Measurements from ENCODE around the gene TRIM33. TPM values are rescaled to one million over a fixed set of nuclear protein-coding genes. Genes with fewer than 3 reads are reported as not detected.
A peak's percentile ranks its signal among the peaks of the same experiment; 100 is the strongest.

Gene TRIM33
- total and polyA plus RNA-seq, 10 of the 15 experiments (the other 5 are each of a cell fraction or from before 2014, with no cell fraction given), result 9.0 to 40.3 (median 22.0) TPM

DNA sequence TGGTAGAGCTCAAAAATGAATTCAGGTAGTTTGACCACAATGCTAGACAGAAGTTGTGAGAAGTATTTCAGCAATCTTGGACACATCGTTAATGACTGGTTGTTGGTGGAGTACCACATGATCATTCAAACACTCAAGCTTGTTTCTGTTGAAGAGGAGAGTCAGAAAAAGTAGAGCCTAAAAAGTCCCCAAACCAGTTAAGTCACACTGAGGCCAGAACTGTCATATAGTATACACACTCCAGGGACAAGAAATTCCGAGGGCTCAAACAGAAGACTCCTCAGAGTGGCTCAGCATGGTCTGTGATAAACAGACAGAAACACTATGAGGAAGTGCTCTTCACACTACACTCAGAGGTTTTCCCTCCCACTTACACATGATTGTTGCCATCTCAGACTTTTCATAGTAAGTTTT lies 5.8 kb downstream of the TRIM33 start (continued):
- TF ChIP-seq NR2C1 (IDR thresholded peaks at IDR 0.05), result no peak

DNA sequence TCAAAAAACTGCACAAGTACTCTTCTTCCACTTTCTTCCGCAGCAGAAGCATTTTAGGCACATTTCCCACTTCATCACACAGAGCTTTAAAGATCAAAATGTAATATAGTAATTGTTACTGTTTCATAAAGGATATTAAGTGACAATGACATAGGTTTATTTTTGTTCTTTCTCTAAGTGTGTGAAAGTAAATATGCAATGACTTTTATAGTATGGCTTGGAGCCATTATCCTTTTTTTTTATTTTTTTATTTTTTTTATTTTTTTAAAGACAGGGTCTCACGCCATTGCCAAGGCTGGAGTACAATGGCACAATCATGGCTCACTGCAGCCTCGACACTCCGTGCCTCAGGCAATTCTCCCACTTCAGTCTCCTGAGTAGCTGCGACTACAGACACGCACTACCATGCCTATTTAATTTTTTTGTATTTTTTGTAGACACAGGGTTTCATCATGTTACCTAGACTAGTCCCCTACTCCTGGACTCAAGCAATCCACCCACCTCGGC lies 7.0 kb downstream of the TRIM33 start:
- H3K9me3 ChIP-seq (replicated peaks; ENCODE audit: control insufficient read depth, insufficient read depth, low read length), result no peaks in the 10 kb centered on the region; the same call in 2 of the 3 replicates
- WGBS (ENCODE audit: insufficient coverage, insufficient replicate concordance, low lambda C conversion rate, missing lambda C conversion rate), result 91% methylated on average over 7 of the region's 7 CpGs
- no peaks in the 10 kb centered on the region for H3K27me3 ChIP-seq (replicated peaks in 1 of 2; ENCODE audit: control insufficient read depth in 2 of 2, insufficient read depth in 2 of 2, low read length in 1 of 2)
- H3K79me2 ChIP-seq (ENCODE audit: control insufficient read depth, insufficient read depth, low read length), result peaks cover 84% of the 10 kb centered on the region
- no peak overlapping the region for H3K9ac ChIP-seq (ENCODE audit: control insufficient read depth, insufficient read depth, low read length)
- ATAC-seq, result no peak
- intact Hi-C loops (cut with micrococcal nuclease; ENCODE audit: unreplicated experiment), result no loop called here
- ChIA-PET RAD21 (ENCODE audit: unreplicated experiment) (interaction anchor here (0.6 to 1.5 kb wide), 2 partner anchors 8 to 456 kb away, joined by 4 to 5 read pairs; no protein-coding TSS in a partner anchor), SMC1A (ENCODE audit: uncharacterized antibody, unreplicated experiment) (interaction anchor here (2.0 kb wide), 1 partner anchor 36 kb away, joined by 5 read pairs; no protein-coding TSS in a partner anchor), POLR2A (no interaction called here), CTCF (no interaction called here)
- H3K4me1 ChIP-seq (ENCODE audit: control insufficient read depth, insufficient read depth, low read length), result 0 out of 2 replicates have a peak, but pooled peaks cover 2% of the 10 kb centered on the region
- FAIRE-seq, result no peak
- H3K4me3 ChIP-seq, result no peak overlapping the region
- TF ChIP-seq, protein P1, sequence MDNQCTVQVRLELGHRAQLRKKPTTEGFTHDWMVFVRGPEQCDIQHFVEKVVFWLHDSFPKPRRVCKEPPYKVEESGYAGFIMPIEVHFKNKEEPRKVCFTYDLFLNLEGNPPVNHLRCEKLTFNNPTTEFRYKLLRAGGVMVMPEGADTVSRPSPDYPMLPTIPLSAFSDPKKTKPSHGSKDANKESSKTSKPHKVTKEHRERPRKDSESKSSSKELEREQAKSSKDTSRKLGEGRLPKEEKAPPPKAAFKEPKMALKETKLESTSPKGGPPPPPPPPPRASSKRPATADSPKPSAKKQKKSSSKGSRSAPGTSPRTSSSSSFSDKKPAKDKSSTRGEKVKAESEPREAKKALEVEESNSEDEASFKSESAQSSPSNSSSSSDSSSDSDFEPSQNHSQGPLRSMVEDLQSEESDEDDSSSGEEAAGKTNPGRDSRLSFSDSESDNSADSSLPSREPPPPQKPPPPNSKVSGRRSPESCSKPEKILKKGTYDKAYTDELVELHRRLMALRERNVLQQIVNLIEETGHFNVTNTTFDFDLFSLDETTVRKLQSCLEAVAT (IDR thresholded peaks at IDR 0.05), result 0 out of 2 replicates have a peak, but pooled peaks have one; percentile 40
- TF ChIP-seq MTA2 (IDR thresholded peaks at IDR 0.05; ENCODE audit: low read depth), result no peak
- no peak for TF ChIP-seq SPI1 (IDR thresholded peaks at IDR 0.05; ENCODE audit: borderline replicate concordance, insufficient read depth, low read depth, low read length)
- no peak for TF ChIP-seq ZNF622 (IDR thresholded peaks at IDR 0.05)
- TF ChIP-seq EED (IDR thresholded peaks at IDR 0.05; ENCODE audit: low read depth), result no peak
- peaks cover 0 to 2% of the 10 kb centered on the region in 2 experiments; a peak in 1 of 4 replicates for H3K36me3 ChIP-seq (ENCODE audit: control insufficient read depth in 2 of 2, insufficient read depth in 2 of 2, low read length in 1 of 2)
- no peak overlapping the region for H2AFZ ChIP-seq (ENCODE audit: control insufficient read depth, low read depth, low read length)
- in situ Hi-C loops (cut with MboI), result no loop called here
- peak overlapping the region; percentile 3; the same call in 1 of the 2 replicates for H3K4me2 ChIP-seq (ENCODE audit: control insufficient read depth, insufficient read depth)
- no peak for DNase-seq (ENCODE audit: low read depth, low spot score)
- H3K27ac ChIP-seq (ENCODE audit: control insufficient read depth, insufficient read depth), result no peak overlapping the region
- H4K20me1 ChIP-seq (ENCODE audit: control insufficient read depth, insufficient read depth), result no peaks in the 10 kb centered on the region
- no TSS peak for BruUV-seq (replicated peaks)
